Cardiac fibroblast (primary cell): ENCODE measurements around the gene CELF1.

Source experiments
- DNase-seq, 2 donors: peaks; one replicate each; pipeline versions ENCODE4 v3.0.0 to v3.0.0-alpha.2; 2010; ENCODE audit warnings: low read depth in 2 of 2
- H3K4me3 ChIP-seq, 2 donors: replicated peaks in 1 of 2; 1 replicate in 1 of 2; 2 replicates in 1 of 2; pipeline ENCODE4 v1.5.1; 2011; ENCODE audit warnings: low read depth in 2 of 2, low read length in 2 of 2, mild to moderate bottlenecking in 2 of 2, moderate library complexity in 1 of 2
- TF ChIP-seq, protein P1 (sequence below): IDR thresholded peaks from one replicate; pipeline ENCODE4 v1.5.1; 2011; ENCODE audit warnings: low read depth, mild to moderate bottlenecking, low read length, inconsistent platforms

The CELF1 gene

DNA sequence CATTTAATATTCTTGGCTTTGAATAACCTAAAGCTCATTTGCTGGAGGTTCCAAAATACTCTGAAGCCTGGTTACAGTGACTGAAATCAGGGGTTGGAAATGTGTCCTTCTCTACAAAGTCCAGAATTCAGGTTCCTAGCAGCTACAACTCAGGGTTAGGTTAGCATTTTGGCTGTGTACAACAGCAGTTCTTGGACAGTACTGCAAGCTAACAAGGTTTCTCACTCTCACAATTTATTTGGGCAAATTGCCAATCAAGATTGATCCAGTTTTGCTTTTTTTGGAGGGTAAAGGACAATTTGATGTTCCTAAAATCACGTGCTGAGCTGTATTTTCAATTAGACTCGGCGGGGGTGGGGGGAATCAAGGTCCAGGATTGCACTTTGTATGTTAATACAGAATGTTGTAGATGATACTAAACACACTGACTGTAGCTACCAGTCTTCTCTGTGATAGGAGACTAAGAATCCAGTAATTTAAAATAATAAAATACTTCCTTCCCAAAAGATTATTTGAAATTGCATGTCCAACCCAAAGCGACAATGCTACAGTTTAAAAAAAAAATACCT is 54.3 kb downstream of the CELF1 start:
- no peak overlapping the region for H3K4me3 ChIP-seq
- no peak for DNase-seq
- TF ChIP-seq, protein P1, sequence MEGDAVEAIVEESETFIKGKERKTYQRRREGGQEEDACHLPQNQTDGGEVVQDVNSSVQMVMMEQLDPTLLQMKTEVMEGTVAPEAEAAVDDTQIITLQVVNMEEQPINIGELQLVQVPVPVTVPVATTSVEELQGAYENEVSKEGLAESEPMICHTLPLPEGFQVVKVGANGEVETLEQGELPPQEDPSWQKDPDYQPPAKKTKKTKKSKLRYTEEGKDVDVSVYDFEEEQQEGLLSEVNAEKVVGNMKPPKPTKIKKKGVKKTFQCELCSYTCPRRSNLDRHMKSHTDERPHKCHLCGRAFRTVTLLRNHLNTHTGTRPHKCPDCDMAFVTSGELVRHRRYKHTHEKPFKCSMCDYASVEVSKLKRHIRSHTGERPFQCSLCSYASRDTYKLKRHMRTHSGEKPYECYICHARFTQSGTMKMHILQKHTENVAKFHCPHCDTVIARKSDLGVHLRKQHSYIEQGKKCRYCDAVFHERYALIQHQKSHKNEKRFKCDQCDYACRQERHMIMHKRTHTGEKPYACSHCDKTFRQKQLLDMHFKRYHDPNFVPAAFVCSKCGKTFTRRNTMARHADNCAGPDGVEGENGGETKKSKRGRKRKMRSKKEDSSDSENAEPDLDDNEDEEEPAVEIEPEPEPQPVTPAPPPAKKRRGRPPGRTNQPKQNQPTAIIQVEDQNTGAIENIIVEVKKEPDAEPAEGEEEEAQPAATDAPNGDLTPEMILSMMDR, result no peak

DNA sequence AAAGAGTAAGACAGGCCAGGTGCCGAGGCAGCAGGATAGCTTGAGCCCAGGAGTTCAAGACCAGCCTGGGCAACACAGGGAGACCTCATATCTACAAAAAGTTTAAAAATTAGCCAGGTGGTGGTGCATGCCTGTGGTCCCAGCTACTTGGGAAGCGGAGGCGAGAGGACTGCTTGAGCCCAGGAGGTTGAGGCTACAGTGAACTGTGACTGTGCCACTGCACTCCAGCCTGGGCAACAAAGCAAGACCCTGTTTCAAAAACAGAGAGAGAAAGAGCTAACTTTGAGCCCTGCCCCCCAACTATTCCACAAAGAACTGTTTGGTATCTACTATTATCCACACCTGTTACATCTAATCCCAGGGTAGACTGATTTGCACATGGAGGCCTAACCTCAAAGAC is 54.8 kb downstream of the CELF1 start:
- DNase-seq, result no peak
- H3K4me3 ChIP-seq, result no peak overlapping the region
- TF ChIP-seq, protein P1, result no peak

DNA sequence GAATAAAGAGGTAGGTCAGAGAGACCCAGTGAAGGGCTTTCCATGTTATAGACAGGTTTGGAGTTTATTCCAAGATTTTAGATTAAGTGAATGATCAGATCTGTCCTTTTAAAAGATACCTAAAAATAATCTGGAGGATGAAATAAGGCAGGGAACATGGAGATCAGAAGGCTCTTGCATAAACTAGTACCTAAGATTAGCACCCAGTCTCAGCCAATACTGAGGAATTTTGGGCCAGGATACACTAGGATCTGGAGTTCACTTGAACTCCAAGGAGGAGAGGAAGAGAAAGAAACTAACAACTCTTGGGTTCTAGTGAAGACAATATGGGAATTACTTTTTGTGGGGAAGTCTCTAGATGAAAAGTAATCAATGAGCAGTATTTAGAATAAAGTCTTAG is 56.1 kb downstream of the CELF1 start:
- DNase-seq, result no peak
- no peak overlapping the region for H3K4me3 ChIP-seq

DNA sequence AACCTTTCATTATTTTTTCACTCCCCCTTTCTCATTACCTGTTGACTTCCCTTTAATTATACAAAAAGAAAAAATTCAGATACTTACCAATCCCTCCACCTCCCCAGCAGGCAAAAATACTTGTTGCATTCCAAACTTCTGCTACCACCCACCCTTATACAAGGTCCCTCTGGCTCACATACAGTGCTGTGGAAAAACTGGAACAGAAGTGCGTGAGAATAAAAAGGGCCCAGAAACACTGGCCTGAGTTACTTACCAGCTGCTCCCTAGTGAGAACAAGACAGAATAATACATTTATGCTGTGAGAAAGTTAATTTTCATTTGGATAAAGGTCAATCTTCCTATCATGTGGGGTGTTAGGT is 57.1 kb downstream of the CELF1 start:
- TF ChIP-seq, protein P1, result no peak
- H3K4me3 ChIP-seq, result no peak overlapping the region
- no peak for DNase-seq

More for the DNA sequence above, 56.1 kb downstream of the CELF1 start:
- TF ChIP-seq, protein P1, result no peak

DNA sequence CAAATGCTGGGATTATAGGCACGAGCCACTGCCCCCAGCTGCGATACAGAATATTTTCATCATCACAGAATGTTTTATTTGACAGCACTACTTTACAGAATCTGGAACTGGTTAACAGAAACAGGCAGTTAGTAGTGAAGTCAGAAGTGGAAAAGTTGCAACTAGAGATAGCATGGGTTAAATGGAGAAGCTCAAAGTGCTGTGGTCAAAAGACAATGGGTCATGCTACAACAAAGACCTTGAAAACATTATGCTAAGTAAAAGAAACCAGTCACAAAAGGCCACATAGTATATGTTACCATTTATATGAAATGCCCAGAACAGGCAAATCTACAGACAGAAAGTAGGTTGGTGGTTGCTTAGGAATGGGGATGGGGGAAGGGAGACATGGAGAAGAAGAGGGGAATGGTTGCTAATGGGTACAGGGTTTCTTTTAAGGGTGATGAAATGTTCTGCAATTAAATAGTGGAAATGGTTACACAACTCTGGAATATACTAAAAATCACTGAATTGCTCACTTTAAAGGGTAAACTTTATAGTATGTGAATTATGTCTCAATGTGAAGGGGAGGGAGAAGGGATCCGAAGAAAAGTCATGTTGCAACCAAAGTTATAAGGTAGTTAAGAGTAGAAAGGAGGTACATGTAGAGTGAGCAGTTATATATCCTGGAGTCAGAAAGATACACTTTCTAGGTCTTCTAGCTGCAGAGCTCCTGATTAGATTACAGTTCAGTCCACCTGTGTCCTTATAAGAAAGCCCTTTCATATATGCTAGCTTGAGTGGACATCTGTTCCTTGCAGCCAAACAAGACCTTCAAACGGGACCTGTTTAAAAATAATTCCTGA is 57.7 kb downstream of the CELF1 start:
- no peak overlapping the region for H3K4me3 ChIP-seq
- TF ChIP-seq, protein P1, result no peak
- DNase-seq, result peak; percentile 60 to 67

DNA sequence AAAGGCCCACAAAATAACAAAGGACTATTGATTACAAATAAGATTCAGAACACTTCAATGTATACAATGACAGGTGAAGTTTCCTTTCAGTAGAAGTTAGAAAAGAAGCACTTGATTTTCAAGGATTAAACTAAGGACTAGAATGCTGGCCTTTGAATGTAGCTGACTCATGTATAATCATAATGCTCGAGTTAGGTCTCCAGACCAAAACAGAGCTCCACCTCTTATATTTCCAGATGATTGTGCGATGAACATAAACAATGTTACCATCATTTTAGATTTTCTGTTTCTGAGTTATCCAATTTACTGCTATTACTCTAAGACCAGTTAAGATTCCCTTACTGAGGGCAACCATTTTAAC is 63.6 kb downstream of the CELF1 start:
- H3K4me3 ChIP-seq, result no peak overlapping the region
- DNase-seq, result peak in 1 of 2 donors; percentile 52
- TF ChIP-seq, protein P1, result no peak
